NCI-H1930 (cell line): ENCODE results near the gene NANOS2.
A peak's percentile ranks its signal among the peaks of the same experiment; 100 is the strongest.
"Not testable (repeated sequence)": the region's sequence is repeated elsewhere in the genome, so short reads cannot be mapped to it uniquely, and the experiment has no call there.

Experiments
- DNase-seq, 2 experiments: peaks; one replicate each; lab custom pipeline; 2025; lab: John Stamatoyannopoulos, UW

NANOS2 gene

GRCh38 chr19:45927565-45928261, 13.1 kb upstream of the NANOS2 start:
- peak; percentile 97 to 98 for DNase-seq

DNA sequence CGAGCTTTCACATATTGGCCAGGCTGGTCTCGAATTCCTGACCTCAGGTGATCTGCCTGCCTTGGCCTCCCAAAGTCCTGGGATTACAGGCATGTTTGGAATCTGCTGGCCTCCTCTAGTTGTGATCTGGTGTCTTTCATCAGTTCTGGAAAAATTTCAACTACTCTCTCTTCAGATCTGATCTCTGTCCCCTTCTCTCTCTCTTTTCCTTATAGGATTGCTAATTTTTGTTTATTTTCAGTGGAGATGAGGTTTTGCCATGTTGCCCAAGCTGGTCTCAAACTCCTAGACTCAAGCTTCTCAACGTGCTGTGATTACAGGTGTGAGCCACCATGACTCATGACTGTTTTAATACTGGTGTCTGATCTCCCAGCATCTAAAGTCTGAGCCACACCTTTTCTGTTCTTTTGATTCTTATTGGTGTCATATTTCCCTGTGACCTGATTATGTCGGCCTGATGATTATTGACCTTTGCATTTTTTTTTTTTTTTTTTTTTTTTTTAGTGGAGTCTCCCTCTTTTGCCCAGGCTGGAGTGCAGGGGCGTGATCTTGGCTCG, 10.4 kb upstream of the NANOS2 start:
- DNase-seq = no peak

- no peak for DNase-seq
Measured at GRCh38 chr19:45922281-45922680, 7.7 kb upstream of the NANOS2 start.

DNA sequence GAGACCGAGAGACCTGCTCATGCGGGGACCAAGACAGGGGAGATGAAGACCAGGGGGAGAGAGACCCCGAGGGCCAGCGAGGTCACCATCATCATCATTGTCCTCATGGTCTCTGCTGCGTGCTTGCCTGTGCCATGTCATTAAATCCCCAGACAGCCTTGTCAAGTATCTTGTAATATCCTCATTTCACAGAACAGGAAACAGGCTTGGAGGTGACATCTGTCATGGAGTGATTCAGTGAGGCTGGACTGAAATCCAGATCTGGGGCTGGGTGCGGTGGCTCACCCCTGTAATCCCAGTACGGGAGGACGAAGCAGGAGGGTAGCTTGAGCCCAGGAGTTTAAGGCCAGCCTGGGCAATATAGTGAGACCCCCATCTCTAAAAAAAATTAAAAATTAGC, 5.9 kb upstream of the NANOS2 start:
- no peak for DNase-seq

DNA sequence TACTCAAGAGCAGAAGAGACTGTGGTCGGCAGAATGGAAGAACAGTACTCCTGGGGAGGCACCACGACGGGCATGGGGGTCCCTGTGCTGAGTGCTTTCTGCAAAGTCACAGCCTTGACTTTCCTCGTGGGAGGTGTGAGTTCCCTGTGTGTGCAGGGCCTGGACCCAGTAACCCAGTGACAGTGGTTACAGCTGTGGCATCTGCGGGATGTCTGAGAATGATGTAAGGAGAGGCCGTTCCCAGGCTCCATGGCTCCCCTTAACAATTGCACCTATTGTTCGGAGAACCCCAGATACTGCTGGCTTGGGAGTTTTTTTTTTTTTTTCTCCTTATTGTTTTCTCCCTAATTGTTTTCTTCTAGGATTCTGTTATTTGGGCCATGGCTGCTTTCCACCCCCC, 5.1 kb upstream of the NANOS2 start:
- no peak for DNase-seq

- DNase-seq = no peak
Measured at GRCh38 chr19:45918721-45919120, 4.1 kb upstream of the NANOS2 start.

GRCh38 chr19:45917421-45918091, 3.0 kb upstream of the NANOS2 start:
- DNase-seq = no peak

GRCh38 chr19:45911291-45911690, 3.3 kb downstream of the NANOS2 start:
- DNase-seq = no peak

DNA sequence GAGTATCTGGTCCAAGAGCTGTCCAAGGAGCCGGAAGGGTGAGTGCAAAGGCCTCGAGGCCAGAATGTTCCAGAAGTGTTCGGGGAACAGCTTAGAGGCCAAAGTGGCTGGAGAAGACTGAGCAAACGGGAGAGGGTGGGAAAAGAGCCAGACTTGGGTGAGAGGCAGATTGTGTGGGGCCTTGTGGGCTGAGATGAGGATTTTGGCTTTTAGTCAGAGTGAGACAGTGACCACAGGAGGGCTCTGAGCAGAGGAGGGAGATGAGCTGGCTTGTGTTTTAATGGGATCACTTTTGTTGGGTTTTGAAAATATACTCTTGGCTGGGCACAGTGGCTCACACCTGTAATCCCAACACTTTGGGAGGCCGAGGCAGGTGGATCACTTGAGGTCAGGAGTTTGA, 5.6 kb downstream of the NANOS2 start:
- no peak for DNase-seq

DNA sequence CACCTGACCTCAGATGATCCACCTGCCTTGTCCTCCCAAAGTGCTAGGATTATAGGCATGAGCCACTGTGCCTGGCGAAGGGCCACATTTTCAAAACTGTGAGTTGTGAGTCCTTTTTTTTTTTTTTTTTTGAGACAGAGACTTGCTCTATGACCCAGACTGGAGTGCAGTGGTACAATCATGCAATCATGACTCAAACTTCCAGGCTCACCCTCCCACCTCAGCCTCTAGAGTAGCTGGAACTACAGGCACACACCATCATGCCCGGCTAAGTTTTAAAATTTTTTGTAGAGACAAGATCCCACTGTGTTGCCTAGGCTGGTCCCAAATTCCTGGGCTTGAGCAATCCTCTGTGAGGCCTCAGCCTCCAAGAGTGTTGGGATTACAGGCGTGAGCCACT, 8.4 kb downstream of the NANOS2 start:
- DNase-seq = no peak

- DNase-seq = no peak
Measured at GRCh38 chr19:45905011-45905410, 9.6 kb downstream of the NANOS2 start.

DNA sequence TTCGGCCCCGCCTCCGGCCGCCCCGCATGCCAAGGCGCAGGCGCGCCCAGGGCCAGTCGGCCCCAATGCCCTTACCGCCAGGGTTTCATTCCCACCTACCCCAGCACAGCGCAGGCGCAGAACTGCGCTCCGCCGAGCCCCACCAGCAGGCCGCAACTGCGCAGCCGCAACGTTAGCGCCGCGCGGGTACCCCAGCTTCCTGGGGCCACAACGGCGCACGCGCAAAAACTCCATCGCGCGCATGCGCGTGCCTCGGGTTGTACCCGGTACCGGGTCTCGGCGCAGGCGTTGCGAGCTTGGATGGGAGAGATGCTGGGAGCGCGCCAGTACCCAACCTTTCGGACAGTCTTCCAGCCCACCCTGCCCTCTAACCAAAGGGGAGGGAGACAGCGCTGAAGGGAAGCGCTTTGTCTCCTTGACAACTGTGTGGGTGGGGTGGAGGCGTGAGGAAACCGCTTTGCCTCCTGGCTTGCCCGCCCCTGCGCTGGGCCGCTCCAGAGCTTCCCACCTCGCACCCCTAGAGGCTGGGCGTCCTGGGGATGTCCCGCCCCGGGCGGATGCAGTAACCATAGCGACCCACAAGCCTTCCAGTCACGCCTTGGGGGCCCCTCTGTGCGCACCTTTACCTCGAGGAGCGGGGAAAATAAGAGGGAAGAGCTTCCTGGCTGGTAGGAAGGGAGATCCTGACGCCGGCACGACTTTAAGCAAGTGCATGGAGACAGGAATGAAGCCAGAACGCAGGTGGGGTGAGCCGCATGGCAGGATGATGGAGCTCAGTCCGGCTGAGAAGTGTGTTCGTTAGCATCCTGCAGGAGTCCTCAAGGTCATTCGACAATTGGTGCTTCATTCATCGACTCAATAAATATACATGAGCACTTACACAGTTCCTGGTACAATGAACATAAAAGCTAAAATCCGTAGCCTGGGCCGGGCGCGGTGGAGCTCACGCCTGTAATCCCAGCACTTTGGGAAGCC, 11.6 kb downstream of the NANOS2 start:
- DNase-seq = peak; percentile 98 to 100

DNA sequence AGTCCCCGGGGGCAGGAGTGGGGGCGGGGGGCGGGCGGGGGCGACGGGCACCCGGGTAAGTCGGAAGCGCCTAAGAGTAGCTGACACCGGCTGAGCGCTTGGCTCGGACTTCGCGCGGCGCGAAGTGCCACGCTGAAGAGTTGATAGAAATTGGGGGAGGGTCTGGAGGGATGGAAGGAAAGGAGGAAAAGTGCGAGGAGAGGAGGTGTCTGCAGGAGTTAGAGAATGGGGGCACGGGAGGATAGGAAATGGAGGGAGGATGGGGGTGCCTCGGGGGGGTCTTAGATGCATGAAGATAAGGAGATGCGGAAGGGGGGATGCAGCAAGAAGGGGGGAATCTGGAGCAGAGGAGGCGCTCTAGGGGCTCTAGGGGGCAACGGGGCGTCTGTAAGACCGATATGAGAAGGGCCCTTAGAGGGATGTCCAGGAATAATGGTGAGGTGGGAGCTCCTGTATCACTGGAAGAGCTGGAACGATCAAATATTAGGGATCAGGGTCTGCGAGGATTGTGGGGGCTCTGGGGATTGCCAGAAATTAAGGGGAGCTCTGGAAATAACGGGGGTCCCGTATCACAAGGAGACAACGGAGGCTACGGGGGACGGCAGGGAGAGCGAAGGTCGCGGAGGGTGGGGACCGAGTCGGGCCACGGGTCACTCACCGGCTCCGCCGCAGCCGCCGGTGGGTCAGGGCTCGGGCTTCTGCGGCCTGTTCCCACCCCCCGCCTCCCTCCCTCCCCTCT, 12.5 kb downstream of the NANOS2 start, which contains the start of gene MYPOP:
TSS of gene MYPOP (minus strand) at position 702 of the 739 bp plus-strand sequence. CDS start 840 bp downstream, outside the sequence.
- DNase-seq = no peak

DNA sequence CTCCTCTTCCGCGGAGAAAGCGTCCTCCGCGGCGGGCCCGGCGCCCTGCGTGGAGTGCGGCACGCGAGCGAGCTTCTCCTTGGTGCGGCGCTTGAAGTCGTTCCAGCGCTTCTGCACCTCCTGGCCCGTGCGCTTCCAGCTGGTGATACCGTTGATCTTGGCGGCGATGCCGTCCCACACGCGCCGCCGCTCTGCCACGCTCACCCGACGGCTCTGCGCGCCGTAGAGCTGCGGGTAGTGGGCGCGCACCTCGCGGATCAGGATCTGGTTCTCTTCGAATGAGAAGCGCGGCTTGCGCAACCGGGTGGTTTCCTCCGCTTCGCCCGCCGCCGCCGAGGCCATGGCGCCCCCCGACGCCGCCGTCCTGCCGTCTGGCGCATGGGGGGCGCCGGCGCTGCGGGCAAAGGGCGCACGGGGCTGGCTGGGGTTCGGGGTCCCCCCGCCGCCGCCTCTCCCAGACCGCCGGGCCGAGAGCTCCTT, 13.1 kb downstream of the NANOS2 start:
- DNase-seq = no peak

GRCh38 chr19:45900738-45901431, 13.7 kb downstream of the NANOS2 start:
- DNase-seq = no peak

DNA sequence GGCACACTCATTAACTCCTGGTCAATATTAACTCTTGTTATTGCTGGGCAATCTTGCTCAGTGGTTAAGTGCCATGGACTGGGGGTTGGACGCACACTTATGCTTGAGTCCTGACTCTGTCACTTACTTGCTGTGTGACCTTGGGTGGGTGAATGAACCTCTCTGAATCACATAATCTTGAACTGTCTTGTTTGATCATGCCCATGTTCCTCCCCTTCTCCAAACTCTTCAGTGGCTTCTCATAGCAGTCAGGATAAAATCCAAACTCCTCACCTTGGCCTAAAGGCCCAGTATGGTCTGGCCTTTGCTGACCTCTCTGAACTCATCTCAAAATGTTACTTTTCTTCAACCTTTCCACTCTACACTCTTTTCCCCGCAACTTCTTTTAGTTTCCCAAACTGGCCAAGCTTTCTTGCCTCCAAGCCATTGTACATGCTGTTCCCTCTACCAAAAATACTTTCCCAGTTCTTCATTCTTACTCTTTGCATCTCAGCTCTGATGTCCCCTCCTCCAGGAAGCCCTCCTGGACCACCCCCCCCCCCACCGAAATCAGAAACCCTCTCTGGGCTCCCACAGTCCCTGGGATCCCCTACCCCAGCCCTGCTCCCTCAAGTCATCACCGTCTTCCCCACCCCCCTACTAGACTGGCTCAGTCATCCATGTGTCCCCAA, 14.5 kb downstream of the NANOS2 start:
- DNase-seq = no peak

DNA sequence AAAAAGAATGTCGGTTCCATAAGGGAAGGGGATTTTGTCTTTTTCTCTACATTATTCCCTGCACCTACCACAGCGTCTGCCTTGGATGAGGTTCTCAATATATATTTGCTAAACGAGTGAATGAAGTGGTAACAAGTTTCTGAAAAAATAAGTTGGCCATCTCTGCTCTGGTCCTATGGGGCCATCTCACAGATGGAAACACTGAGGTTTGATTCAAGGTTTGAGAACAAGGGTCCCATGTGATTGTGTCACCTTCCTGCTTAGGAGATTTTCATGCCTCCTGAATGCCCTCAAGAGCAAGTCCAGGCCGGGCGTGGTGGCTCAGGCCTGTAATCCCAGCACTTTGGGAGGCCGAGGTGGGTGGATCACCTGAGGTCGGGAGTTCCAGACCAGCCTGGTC, 15.3 kb downstream of the NANOS2 start:
- DNase-seq = no peak

GRCh38 chr19:45897261-45897812, 17.2 kb downstream of the NANOS2 start:
- DNase-seq = no peak

- DNase-seq = not testable (repeated sequence)
Measured at GRCh38 chr19:45895983-45896599, 18.5 kb downstream of the NANOS2 start.
